Epithelial cell of proximal tubule (primary cell): Measurements from ENCODE around the gene SLC17A7. TPM values are rescaled to one million over a fixed set of nuclear protein-coding genes. Genes with fewer than 3 reads are reported as not detected.

Source experiments
- DNase-seq: peaks from one replicate; pipeline ENCODE4 v3.0.0-alpha.2; 2011; ENCODE audit warnings: low read depth
- H3K4me3 ChIP-seq: 2 replicates; pipeline ENCODE4 v1.5.1; 2011; ENCODE audit warnings: low read depth, mild to moderate bottlenecking, low read length
- total RNA-seq: library from RNA; depleted of rRNA; stranded (reverse); fragments of >200 nt; gene quantifications from 2 replicates; pipeline ENCODE4 v1.2.3, GENCODE V29; 2015
- TF ChIP-seq, protein P1 (sequence below): conservative IDR thresholded peaks from 2 replicates; pipeline ENCODE4 v1.5.1; 2012; ENCODE audit warnings: low read depth, mild to moderate bottlenecking, low read length

SLC17A7 gene
- total RNA-seq, 1 donor from 2014 or later, result not detected

DNA sequence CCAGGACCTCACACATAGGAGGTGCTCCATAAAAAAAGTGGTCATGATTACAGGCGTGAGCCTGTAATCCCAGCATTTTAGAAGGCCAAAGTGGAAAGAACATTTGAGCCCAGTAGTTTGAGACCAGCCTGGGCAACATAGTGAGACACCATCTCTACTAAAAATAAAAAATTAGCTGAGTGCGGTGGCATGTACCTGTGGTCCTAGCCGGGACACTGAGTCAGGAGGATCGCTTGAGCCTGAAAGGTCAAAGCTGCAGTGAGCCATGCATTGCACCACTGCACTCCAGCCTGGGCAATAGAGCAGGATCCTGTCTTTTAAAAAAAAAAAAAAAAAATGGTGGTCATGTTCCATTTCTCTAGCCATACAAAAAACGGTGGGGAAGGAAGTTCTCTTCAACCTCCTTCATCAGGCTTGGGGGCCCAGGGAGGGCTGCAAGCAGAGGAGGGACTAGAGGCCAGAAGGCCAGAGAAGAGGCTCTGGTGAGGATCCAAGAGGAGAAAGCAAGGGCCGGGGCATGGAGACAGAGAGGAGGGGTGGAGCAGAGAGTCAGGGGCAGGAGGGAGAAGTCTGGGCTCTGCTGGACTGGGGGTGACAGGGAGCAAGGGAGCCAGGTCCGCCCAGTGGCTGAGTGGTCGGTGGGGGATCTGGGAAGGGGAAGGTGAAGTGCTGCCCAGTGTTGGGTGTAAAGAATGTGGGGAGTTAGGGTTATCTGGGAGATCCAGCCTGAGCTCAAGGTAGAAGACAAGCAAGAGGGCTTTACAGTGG, 44.4 kb downstream of the SLC17A7 start:
- H3K4me3 ChIP-seq, result no peak overlapping the region
- TF ChIP-seq, protein P1, sequence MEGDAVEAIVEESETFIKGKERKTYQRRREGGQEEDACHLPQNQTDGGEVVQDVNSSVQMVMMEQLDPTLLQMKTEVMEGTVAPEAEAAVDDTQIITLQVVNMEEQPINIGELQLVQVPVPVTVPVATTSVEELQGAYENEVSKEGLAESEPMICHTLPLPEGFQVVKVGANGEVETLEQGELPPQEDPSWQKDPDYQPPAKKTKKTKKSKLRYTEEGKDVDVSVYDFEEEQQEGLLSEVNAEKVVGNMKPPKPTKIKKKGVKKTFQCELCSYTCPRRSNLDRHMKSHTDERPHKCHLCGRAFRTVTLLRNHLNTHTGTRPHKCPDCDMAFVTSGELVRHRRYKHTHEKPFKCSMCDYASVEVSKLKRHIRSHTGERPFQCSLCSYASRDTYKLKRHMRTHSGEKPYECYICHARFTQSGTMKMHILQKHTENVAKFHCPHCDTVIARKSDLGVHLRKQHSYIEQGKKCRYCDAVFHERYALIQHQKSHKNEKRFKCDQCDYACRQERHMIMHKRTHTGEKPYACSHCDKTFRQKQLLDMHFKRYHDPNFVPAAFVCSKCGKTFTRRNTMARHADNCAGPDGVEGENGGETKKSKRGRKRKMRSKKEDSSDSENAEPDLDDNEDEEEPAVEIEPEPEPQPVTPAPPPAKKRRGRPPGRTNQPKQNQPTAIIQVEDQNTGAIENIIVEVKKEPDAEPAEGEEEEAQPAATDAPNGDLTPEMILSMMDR, result no peak
- DNase-seq, result no peak

DNA sequence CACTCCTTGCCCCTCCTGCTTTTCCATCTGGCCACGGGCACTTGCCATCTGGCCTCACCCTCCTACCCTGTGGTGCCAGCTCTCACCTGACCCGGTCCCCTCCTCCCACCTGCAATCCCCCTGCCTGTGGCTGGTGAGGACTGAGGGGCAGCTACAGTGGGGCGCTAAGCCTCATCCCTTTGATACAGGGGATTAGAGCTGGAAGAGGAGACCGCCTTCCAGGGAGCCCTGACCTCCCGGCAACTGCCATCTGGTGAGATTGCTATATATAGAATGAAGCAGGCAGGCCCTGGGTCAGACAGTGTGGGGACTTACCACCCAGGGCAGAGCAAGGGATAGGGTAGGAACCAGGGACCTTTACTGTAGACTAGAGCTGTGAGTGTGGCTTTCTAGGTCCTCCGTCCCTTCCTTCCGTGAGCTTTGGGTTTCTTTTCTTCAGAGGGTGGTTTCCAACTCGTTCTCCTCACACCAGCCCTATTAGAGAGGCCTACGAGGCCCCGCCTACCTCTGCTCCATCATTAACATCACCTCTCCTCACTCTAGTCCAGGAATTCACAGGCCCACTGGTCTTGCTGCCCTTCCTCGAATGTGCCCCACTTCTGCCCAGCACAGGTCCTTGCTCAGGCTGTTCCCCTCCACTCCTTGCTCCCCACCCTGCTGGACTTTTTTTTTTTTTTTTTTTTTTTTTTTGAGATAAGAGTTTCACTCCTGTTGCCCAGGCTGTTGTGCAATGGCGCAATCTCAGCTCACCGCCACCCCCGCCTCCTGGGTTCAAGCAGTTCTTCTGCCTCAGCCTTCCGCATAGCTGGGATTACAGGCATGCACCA, 45.5 kb downstream of the SLC17A7 start:
- no peak for DNase-seq
- no peak overlapping the region for H3K4me3 ChIP-seq
- TF ChIP-seq, protein P1, result no peak

- no peak overlapping the region for H3K4me3 ChIP-seq
- TF ChIP-seq, protein P1, result no peak
- DNase-seq, result no peak
Measured at GRCh38 chr19:49393881-49394280, 47.4 kb downstream of the SLC17A7 start.

DNA sequence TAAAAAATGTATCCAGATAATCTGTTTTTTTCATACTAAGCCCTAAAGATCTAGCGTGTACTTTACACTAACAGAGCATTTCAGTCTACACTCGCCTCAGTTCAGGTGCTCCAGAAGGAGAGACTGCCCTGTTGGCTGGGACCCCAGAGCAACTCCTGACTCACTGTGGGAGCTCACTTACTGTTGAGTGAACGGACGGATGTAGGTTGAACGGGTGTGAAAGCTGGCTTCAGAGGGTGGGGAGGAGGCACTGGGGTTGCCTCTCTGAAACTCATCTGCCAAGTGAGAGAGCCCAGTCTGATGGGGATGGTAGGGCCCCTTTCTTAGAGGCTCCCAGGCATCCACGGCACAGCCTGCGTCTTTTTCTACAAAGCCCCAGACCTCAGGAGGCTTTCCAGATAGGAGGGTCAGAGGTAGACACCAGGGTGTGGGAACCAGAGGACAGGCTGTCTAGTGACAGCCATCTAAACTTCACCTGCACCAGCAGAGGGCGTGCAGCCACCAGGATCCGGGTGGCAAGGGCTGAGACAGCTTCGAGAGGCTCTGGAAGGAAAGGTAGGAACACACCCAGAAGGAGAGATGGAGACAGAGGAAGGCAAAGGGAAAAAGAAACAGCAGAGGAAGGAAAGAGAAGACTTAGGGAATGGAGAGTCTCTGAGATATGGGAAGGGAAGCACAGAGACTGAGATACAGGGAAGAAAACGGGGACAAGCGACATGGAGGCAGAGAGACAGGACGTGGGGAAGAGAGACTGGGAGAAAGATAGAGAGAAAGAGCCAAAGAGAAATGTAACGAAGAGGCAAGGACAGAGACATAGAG, 49.5 kb downstream of the SLC17A7 start:
- TF ChIP-seq, protein P1, result peak; percentile 92
- no peak overlapping the region for H3K4me3 ChIP-seq

DNA sequence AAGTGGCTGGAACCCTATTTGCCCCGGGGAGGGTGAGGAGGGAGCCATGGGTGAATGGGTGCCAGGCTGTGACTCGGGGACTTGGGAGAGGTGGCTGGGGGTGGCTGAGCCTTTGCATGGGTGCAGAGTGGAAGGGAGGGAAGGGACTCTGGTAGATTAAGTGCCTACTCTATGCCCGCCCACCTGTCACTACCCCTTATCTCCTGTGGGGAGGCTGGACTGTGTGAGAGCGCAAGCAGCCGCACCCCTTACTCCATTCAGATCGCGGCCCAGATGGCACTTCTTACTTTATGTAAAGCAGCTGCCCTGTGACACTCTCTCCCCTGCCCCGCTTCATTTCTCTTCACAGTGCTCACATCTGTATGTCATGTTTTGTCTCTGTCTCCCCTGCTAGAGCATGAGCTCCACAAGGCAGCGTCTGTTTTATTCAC, 50.4 kb downstream of the SLC17A7 start:
- no peak for DNase-seq
- H3K4me3 ChIP-seq, result no peak overlapping the region
- TF ChIP-seq, protein P1, result no peak

More for the DNA sequence above, 49.5 kb downstream of the SLC17A7 start:
- DNase-seq, result no peak

GRCh38 chr19:49390131-49390928, 51.0 kb downstream of the SLC17A7 start:
- TF ChIP-seq, protein P1, result no peak
- H3K4me3 ChIP-seq, result no peak overlapping the region
- no peak for DNase-seq
